Erythroblast (primary cell): ENCODE data around the gene IRF2.

Experiments
- GATA1 ChIP-seq: IDR thresholded peaks from 2 replicates; pipeline ENCODE4 v1.6.1; 2011; ENCODE audit warnings: low read depth, mild to moderate bottlenecking, control low read depth, low read length, moderate library complexity
- POLR2A ChIP-seq: IDR thresholded peaks from 2 replicates; pipeline ENCODE4 v1.6.1; 2011; ENCODE audit warnings: mild to moderate bottlenecking, low read length

GRCh38 chr4:184359888-184360287 is 114.5 kb downstream of the IRF2 start:
- TF ChIP-seq POLR2A (no peak), GATA1 (no peak)
